CMK (cell line): ENCODE measurements around the gene PLCB2.
A peak's percentile ranks its signal among the peaks of the same experiment; 100 is the strongest.

ENCODE experiments used
- DNase-seq: peaks from one replicate; pipeline ENCODE4 v3.0.0-alpha.2; 2010; ENCODE audit warnings: low read depth

The PLCB2 gene

DNA sequence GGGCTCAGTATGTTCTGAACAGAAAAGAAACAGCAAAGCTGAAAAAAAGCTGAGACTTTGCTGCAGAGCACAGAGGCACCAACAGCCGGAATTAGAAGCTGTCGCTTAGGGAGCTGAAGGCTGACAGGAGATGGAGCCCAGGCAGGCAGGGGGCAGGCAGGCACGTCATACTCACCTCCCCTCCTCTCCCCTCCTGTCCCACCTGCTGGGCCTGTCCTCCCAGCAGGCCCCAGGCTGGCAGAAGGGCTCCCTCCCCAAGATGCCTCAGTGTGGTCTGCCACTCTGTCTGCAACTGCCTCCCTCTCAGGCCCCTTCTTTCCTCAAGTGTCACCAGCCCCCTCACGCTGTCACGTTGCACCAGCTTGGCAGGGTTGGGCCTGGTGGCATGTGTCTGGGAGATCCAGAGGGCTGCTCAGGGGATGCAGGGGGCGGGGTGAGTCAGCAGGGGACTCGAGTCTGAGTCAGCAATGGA lies 21.6 kb downstream of the PLCB2 start:
- DNase-seq, result no peak

GRCh38 chr15:40285554-40286011 lies 22.2 kb downstream of the PLCB2 start:
- no peak for DNase-seq

GRCh38 chr15:40285151-40285550 lies 22.6 kb downstream of the PLCB2 start:
- no peak for DNase-seq

- no peak for DNase-seq
Observed at GRCh38 chr15:40283615-40284300, 24.0 kb downstream of the PLCB2 start.

- DNase-seq, result no peak
Observed at GRCh38 chr15:40282869-40283614, 24.7 kb downstream of the PLCB2 start, which contains the start of gene ANKRD63. Gene ANKRD63 (minus strand): TSS chr15:40283064. CDS start chr15:40282586, 478 bp downstream.

DNA sequence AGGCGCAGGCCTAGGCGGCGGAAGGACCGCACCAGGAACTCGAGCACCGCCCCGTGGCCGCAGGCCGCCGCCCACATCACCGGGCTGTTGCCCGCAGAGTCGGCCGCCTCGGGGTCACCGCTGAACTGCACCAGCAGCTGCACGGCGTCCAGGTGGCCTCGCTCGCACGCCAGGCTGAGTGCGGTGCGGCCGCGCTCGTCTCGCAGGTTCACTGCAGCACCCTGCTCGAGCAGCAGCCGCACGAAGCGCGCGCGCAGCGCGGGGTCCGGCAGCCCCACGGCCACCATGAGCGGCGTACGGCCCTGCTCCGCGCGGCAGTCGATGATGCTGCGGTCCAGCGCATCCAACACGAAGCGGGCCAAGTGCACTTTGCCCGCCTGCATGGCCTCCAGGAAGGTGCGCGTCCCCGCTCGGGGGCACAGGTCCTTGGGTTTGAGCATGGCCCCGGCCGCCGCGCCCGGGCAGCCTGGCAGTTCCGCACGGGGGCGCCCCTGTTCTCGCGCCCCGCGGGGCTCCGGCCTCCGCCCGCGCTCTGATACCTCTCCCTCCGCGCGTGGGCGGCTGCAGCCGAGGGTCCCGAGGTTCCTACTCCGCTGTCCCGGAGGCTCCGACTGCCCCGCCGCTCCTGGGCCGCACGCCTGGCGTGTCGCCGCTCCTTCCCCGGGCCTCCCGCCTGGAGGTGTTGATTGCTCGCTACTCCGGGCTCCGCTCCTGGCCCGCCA lies 25.4 kb downstream of the PLCB2 start:
- DNase-seq, result no peak

- DNase-seq, result no peak
Observed at GRCh38 chr15:40281801-40282146, 26.0 kb downstream of the PLCB2 start.

DNA sequence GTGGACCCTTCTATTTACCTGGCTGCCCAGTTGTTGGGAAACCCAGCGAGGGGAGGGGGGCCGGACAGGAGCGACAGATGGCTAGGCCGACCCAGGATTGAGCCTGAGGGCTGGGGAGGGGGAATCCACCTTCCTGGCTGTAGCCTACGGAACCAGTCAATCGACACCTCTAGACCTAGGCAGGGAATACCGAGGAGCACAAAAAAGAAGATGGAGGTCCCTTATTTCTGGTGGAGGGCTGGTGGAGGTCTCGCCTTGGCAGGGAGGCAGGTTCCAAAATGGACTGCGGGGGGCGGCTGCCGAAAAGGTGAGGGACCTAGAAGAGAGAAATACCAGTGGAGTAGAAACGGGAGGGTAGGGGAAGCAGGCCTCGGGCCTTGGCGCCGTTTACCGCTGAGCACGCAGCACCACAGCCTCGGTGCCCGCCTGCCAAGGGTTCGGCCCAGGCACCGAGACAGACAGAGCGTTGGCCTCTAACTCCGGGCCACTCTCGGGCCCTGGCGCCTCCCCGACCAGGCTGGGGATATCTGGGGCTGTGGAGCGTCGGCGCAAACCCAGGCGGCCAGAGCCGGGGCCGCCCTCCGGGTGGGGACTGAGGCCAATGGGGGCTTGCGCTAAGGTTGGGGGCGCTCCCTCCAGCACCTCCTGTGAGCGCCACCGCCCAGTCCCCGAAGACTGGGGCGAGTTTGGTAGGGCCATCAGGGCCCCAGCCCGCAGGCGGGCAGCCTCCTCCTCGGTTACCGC lies 26.5 kb downstream of the PLCB2 start:
- DNase-seq, result no peak

GRCh38 chr15:40280260-40281056 lies 27.3 kb downstream of the PLCB2 start:
- DNase-seq, result no peak

DNA sequence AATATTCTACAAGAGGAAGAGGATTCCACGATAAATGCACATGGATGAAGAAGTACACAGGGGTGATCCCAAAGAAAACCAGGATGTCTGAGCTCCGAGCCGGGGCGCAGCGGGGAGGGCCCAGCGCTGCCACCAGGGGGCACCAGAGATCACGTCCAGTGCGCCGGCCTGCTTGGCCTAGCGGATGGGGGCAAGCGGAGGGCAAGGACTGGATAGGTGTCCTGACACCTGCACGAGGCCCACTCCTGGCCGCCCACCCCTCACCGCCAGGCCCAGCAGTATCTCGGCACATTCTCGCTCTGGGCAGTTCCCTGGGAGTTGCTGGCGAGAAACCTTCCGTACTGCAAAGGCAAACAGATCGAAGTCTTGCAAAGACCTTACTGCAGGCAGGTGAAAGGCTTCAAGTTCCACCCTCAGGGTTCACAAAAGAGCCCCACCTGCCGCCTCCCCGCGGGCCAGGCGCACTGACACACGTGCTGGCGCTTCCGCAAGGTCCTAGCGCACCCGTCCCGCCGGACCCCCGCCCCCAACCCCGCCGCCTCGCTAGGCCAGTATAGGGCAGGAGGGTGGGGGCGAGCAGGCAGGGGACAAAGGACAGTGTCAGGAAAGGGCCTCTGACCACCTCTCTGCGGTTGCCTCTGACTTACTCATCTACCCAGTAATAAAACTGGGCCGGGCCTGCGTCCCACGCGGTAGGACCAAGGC lies 28.1 kb downstream of the PLCB2 start:
- DNase-seq, result no peak

- no peak for DNase-seq
Observed at GRCh38 chr15:40278026-40278425, 29.7 kb downstream of the PLCB2 start.

- no peak for DNase-seq
Observed at GRCh38 chr15:40277471-40277870, 30.3 kb downstream of the PLCB2 start.

- DNase-seq, result no peak
Observed at GRCh38 chr15:40276927-40277326, 30.8 kb downstream of the PLCB2 start.

GRCh38 chr15:40275954-40276353 lies 31.8 kb downstream of the PLCB2 start:
- DNase-seq, result no peak

DNA sequence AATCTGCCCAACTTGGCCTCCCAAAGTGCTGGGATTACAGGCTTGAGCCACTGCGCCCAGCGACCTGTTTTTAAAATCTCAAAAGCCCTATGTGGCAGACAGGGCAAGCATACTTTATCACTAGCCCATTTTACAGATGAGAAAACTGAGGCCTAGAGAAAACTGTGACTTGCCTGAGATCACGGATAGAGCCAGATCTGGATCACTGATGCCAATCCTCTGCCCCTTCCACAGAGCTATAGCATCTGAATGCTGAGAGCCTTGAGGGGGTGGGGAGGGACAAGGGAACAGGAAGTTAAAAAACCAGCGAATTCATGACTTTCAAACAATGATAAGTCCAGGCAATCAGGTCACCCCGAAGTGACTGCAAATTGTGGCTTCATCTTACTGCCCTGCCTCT lies 32.2 kb downstream of the PLCB2 start:
- no peak for DNase-seq

- peak; percentile 75 for DNase-seq
Observed at GRCh38 chr15:40274350-40275274, 33.1 kb downstream of the PLCB2 start.

DNA sequence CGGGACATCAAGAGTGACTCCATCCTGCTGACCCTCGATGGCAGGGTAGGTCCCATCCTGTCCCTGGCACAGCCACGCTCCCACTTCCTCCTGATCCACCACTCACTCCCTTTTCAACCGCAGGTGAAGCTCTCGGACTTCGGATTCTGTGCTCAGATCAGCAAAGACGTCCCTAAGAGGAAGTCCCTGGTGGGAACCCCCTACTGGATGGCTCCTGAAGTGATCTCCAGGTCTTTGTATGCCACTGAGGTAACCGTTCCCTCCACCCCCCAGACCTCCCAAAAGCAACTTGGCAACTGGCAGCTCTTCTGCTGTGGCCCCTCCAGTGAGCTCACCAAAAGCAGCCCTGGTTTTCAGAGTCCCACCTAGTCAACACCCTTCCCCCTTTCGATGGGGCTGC lies 34.3 kb downstream of the PLCB2 start:
- DNase-seq, result no peak

DNA sequence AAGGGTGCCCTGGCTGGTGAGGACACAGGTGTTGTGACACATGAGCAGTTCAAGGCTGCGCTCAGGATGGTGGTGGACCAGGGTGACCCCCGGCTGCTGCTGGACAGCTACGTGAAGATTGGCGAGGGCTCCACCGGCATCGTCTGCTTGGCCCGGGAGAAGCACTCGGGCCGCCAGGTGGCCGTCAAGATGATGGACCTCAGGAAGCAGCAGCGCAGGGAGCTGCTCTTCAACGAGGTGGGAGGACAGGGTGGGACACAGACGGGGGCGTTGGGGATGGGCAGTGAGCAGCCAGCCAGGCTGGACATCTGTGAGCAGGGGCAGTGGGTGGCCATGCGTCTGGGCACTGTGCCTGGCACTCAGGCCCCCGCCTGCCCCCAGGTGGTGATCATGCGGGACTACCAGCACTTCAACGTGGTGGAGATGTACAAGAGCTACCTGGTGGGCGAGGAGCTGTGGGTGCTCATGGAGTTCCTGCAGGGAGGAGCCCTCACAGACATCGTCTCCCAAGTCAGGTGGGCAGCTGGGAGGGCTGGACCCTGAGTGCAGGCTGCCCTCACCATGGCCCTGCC lies 35.2 kb downstream of the PLCB2 start:
- no peak for DNase-seq
